GM13977 (cell line): ENCODE measurements around the gene SMARCA4.
"Not testable (repeated sequence)": the region's sequence is repeated elsewhere in the genome, so short reads cannot be mapped to it uniquely, and the experiment has no call there.

Experiments
- DNase-seq: peaks from one replicate; pipeline ENCODE4 v3.0.0; 2012; ENCODE audit warnings: low spot score
- CTCF ChIP-seq: IDR thresholded peaks from 2 replicates; pipeline ENCODE4 v1.5.1; 2012; ENCODE audit warnings: mild to moderate bottlenecking, control low read depth; ENCODE audit not compliant: insufficient read depth; ENCODE audit errors: extremely low read depth, missing control alignments
- in situ Hi-C: fragments of 300-500 bp; cut with MboI; formaldehyde crosslinking; loops from one replicate; pipeline ENCODE4 v1.12.0; 2022; ENCODE audit warnings: low sequenced_read_pairs, low pct_unique_long_range_greater_than_20kb, mixed read lengths, inconsistent platforms; ENCODE audit not compliant: unreplicated experiment

The SMARCA4 gene

GRCh38 chr19:11089254-11090013 lies 128.6 kb downstream of the SMARCA4 start, which contains the start of gene LDLR:
LDLR (plus strand) TSS chr19:11089463; CDS start chr19:11089549, 86 bp downstream.
- DNase-seq, result peak; percentile 81
- no peak for TF ChIP-seq CTCF
- in situ Hi-C loops, result no loop called here

GRCh38 chr19:11090014-11090263 lies 129.1 kb downstream of the SMARCA4 start:
- DNase-seq, in situ Hi-C loops: not testable (repeated sequence)

- TF ChIP-seq CTCF, result no peak
- DNase-seq, result peak; percentile 92
- in situ Hi-C loops, result no loop called here
Measured at GRCh38 chr19:11090264-11090996, 129.6 kb downstream of the SMARCA4 start.

GRCh38 chr19:11090997-11091702 lies 130.3 kb downstream of the SMARCA4 start:
- in situ Hi-C loops, result no loop called here
- DNase-seq, result no peak
- no peak for TF ChIP-seq CTCF

GRCh38 chr19:11091703-11092153 lies 130.9 kb downstream of the SMARCA4 start:
- TF ChIP-seq CTCF, result no peak
- DNase-seq, result no peak
- in situ Hi-C loops, result no loop called here

- TF ChIP-seq CTCF, result no peak
- in situ Hi-C loops, result no loop called here
- DNase-seq, result no peak
Measured at GRCh38 chr19:11092181-11092538, 131.3 kb downstream of the SMARCA4 start.
